DND-41 (cell line): ENCODE data around the gene NT5DC3.
"Not testable (repeated sequence)": the region's sequence is repeated elsewhere in the genome, so short reads cannot be mapped to it uniquely, and the experiment has no call there.

Experiments used
- ATAC-seq: fragments of 200-7000 bp; cut with Tn5 transposase; 3 replicates; pipeline ENCODE4 v1.9.1; 2021; ENCODE audit warnings: low read depth; ENCODE audit not compliant: insufficient read depth
- DNase-seq: peaks from one replicate; pipeline ENCODE4 v3.0.0-alpha.2; 2020
- H2AFZ ChIP-seq: 2 replicates; pipeline ENCODE4 v1.6.0; 2012; ENCODE audit warnings: low read depth, low read length
- H3K27ac ChIP-seq: 2 replicates; pipeline ENCODE4 v1.5.1; 2012; ENCODE audit warnings: low read length, inconsistent platforms
- H3K27me3 ChIP-seq: fragments of 200-600 bp; sonication (generic); 2 replicates; pipeline ENCODE4 v1.6.0; 2012; ENCODE audit warnings: low read length, mild to moderate bottlenecking, inconsistent platforms; ENCODE audit not compliant: insufficient read depth, poor library complexity
- H3K36me3 ChIP-seq: 2 replicates; pipeline ENCODE4 v1.5.1; 2012; ENCODE audit warnings: low read length, inconsistent platforms; ENCODE audit not compliant: insufficient read depth
- H3K4me1 ChIP-seq: 2 replicates; pipeline ENCODE4 v1.5.1; 2012; ENCODE audit warnings: mild to moderate bottlenecking, low read length; ENCODE audit not compliant: insufficient read depth
- H3K4me2 ChIP-seq: 2 replicates; pipeline ENCODE4 v1.6.0; 2012; ENCODE audit warnings: mild to moderate bottlenecking, moderate library complexity, low read length, inconsistent platforms; ENCODE audit not compliant: insufficient read depth
- H3K4me3 ChIP-seq, 2 experiments: fragments of 200-600 bp in 1 of 2; shearing (Covaris generic) in 1 of 2; 2 replicates each; pipeline ENCODE4 v1.5.1; 2012 to 2016; ENCODE audit warnings: inconsistent platforms in 2 of 2, low read length in 2 of 2, mild to moderate bottlenecking in 2 of 2, low read depth in 1 of 2, moderate library complexity in 1 of 2
- H3K79me2 ChIP-seq: 2 replicates; pipeline ENCODE4 v1.6.0; 2012; ENCODE audit warnings: low read length, inconsistent platforms; ENCODE audit not compliant: insufficient read depth
- H3K9ac ChIP-seq: 2 replicates; pipeline ENCODE4 v1.6.0; 2012; ENCODE audit warnings: low read depth, mild to moderate bottlenecking, inconsistent platforms, low read length, moderate library complexity
- H3K9me3 ChIP-seq: 2 replicates; pipeline ENCODE4 v1.5.1; 2012; ENCODE audit warnings: low read length, moderate library complexity, mild to moderate bottlenecking, inconsistent platforms; ENCODE audit not compliant: insufficient read depth, severe bottlenecking
- H4K20me1 ChIP-seq: 2 replicates; pipeline ENCODE4 v1.6.0; 2012; ENCODE audit warnings: low read length; ENCODE audit not compliant: insufficient read depth
- CTCF ChIP-seq: IDR thresholded peaks from 2 replicates; pipeline ENCODE4 v1.5.1; 2012; ENCODE audit warnings: borderline replicate concordance, low read length, moderate library complexity, mild to moderate bottlenecking; ENCODE audit not compliant: poor library complexity, severe bottlenecking; ENCODE audit errors: extremely low read depth
- EZH2 ChIP-seq: IDR thresholded peaks from 3 replicates; pipeline ENCODE4 v1.6.1; 2012; ENCODE audit warnings: borderline replicate concordance, low read depth, mild to moderate bottlenecking, moderate library complexity, low read length, inconsistent platforms; ENCODE audit not compliant: severe bottlenecking

Gene NT5DC3

DNA sequence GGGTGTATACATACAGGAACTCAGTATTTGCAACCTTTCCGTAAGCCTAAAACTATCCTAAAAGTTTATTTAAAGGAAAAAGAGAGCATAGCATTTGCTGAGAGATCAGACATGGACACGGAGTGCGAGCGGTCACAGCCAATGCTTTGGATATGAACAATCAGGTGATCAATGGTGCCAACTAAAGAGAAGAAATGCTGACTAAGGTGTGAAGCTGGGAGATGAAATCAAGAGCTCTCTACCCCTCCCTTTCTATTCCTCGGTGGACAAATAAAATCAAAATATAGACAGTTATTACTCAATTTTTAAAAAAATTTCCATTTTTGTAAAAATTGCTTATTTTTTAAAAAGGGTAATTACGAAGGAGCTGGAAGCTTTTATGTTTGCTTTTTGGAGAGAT lies 29.2 kb downstream of the NT5DC3 start:
- H3K4me1 ChIP-seq, result no peaks in the 10 kb centered on the region
- H3K9ac ChIP-seq, result no peak overlapping the region
- no peak for ATAC-seq
- no peak for DNase-seq
- no peak overlapping the region for H3K4me3 ChIP-seq
- no peak for TF ChIP-seq EZH2
- TF ChIP-seq CTCF, result no peak
- H3K27me3 ChIP-seq, result peaks cover 15% of the 10 kb centered on the region
- H3K27ac ChIP-seq, result no peak overlapping the region
- no peak overlapping the region for H3K4me2 ChIP-seq
- H2AFZ ChIP-seq, result no peak overlapping the region
- no peaks in the 10 kb centered on the region; the same call in 1 of the 2 replicates for H4K20me1 ChIP-seq
- no peaks in the 10 kb centered on the region for H3K36me3 ChIP-seq
- H3K79me2 ChIP-seq, result no peaks in the 10 kb centered on the region
- no peaks in the 10 kb centered on the region for H3K9me3 ChIP-seq

DNA sequence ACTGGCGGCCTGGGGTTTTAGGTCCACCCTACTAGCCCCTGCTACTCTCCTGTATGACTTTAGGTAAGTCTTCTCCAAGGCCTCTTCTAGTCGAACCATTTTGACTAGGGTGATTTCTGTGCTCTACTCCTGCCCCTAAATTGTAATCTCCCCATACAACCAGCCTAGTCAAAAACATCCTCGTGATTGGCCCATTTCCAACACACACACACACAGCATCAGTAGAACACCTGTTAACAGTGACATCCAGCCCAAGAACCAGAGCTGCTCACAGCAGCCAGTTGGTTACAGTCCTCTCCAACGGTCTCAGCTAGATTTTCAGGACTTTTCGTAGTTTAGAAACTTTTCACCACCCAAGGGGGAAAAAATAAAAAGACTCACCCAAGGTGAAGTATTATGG lies 30.9 kb downstream of the NT5DC3 start:
- no peaks in the 10 kb centered on the region for H3K36me3 ChIP-seq
- H3K4me3 ChIP-seq, result no peak overlapping the region
- ATAC-seq, result no peak
- peaks cover 22% of the 10 kb centered on the region for H3K27me3 ChIP-seq
- H3K9me3 ChIP-seq, result no peaks in the 10 kb centered on the region
- TF ChIP-seq CTCF, result no peak
- no peak for TF ChIP-seq EZH2
- H4K20me1 ChIP-seq, result no peaks in the 10 kb centered on the region; the same call in 1 of the 2 replicates
- no peak overlapping the region for H3K9ac ChIP-seq
- H3K79me2 ChIP-seq, result no peaks in the 10 kb centered on the region
- H2AFZ ChIP-seq, result no peak overlapping the region
- H3K4me1 ChIP-seq, result no peaks in the 10 kb centered on the region
- H3K4me2 ChIP-seq, result no peak overlapping the region
- DNase-seq, result no peak
- no peak overlapping the region for H3K27ac ChIP-seq

DNA sequence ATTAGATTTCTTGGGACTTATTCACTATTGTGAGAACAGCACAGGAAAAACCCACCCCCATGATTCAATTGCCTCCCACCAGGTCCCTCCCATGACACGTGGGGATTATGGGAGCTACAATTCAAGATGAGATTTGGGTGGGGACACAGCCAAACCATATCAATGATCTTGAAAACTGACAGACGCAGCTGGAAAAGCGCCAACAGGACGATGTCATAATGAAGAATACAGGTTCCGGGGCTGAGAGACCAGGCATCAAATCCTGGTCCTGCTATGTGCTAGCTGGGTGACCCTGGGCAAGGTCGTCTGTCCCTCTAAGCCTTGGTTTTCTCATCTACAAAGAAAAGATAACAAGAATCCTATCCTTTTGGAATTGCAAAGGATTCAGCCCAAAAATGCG lies 31.4 kb downstream of the NT5DC3 start:
- DNase-seq, H3K9ac ChIP-seq, H3K27ac ChIP-seq, H4K20me1 ChIP-seq, H3K4me2 ChIP-seq, H2AFZ ChIP-seq, H3K4me1 ChIP-seq, ATAC-seq, H3K36me3 ChIP-seq, H3K79me2 ChIP-seq, H3K9me3 ChIP-seq, H3K4me3 ChIP-seq: not testable (repeated sequence)
- H3K27me3 ChIP-seq, result peaks cover 27% of the 10 kb centered on the region

DNA sequence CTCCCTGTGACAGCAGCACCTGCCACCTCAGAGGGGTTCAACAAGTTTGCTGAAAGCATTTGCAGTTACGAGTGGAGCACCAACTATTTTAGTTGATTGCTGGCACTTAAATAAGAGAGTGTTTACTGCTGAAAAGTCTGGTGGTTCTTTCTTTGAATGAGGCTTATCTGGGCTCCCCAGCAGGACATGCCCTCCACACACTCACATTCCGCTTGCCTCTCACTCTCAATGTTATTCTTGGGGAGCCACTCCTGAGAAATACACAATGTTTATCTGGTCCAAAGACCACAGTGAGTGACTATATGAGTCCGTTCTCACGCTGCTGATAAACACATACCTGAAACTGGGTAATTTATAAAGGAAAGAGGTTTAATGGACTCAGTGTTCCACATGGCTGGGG lies 31.9 kb downstream of the NT5DC3 start:
- DNase-seq (no peak), ATAC-seq (no peak)
- Histone ChIP-seq H3K27ac (no peak overlapping the region), H4K20me1 (no peaks in the 10 kb centered on the region; the same call in 1 of the 2 replicates), H3K4me2 (no peak overlapping the region), H2AFZ (no peak overlapping the region), H3K79me2 (no peaks in the 10 kb centered on the region), H3K27me3 (peaks cover 27% of the 10 kb centered on the region), H3K9ac (no peak overlapping the region), H3K4me3 (no peak overlapping the region), H3K4me1 (no peaks in the 10 kb centered on the region), H3K36me3 (no peaks in the 10 kb centered on the region), H3K9me3 (no peaks in the 10 kb centered on the region)
- TF ChIP-seq CTCF, result no peak
- TF ChIP-seq EZH2, result no peak
